Epithelial cell of esophagus (primary cell): Measurements from ENCODE around the gene MROH2B.

Experiments used
- DNase-seq: peaks from one replicate; pipeline ENCODE4 v3.0.0; 2010; ENCODE audit warnings: low read depth
- H3K4me3 ChIP-seq: 2 replicates; pipeline ENCODE4 v1.5.1; 2011; ENCODE audit warnings: mild to moderate bottlenecking, low read length, control low read depth
- TF ChIP-seq, protein P1 (sequence below): IDR thresholded peaks from 2 replicates; pipeline ENCODE4 v1.5.1; 2011; ENCODE audit warnings: low read depth, mild to moderate bottlenecking, low read length, control low read depth, inconsistent platforms; ENCODE audit not compliant: insufficient read depth; ENCODE audit errors: missing control alignments

MROH2B gene

DNA sequence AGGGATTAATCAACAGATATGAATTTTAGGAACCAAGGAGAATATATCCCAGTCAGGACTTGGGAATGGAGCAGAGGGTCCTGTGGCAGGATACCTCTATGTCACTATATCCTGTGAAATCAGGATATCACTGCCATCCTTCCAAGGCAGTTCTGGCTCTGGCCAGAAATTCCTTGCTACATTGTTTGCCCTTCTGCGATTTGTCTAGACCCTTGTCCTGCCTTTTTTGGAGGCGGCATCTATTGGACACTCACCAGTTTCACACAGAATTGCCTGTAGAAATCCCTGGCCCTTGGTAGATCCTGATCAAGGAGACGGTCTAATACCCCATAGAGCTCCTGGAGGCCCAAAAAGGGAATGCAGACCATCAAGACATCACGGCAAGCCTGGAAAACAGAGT lies 71.2 kb downstream of the MROH2B start:
- TF ChIP-seq, protein P1, sequence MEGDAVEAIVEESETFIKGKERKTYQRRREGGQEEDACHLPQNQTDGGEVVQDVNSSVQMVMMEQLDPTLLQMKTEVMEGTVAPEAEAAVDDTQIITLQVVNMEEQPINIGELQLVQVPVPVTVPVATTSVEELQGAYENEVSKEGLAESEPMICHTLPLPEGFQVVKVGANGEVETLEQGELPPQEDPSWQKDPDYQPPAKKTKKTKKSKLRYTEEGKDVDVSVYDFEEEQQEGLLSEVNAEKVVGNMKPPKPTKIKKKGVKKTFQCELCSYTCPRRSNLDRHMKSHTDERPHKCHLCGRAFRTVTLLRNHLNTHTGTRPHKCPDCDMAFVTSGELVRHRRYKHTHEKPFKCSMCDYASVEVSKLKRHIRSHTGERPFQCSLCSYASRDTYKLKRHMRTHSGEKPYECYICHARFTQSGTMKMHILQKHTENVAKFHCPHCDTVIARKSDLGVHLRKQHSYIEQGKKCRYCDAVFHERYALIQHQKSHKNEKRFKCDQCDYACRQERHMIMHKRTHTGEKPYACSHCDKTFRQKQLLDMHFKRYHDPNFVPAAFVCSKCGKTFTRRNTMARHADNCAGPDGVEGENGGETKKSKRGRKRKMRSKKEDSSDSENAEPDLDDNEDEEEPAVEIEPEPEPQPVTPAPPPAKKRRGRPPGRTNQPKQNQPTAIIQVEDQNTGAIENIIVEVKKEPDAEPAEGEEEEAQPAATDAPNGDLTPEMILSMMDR: no peak
- H3K4me3 ChIP-seq: no peak overlapping the region
- DNase-seq: no peak

DNA sequence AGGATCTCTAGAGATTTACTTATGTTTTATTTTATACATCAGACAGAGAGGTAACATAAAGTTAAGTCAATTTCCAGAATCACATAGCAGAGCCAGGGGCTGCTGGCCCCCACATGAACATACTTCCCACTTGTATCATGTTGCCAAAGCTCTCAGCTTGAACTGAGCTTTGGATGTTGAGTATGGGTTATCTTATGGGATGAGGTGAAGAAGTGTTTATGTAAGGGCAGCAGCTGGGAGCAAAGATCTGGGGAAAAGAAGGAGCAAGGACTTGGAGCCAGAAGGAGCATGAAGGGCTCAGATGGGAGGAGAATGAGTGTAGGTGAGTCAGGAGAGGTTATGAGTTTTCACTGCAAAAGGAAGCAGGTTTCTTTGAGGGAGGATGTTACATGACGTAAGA lies 72.0 kb downstream of the MROH2B start:
- TF ChIP-seq, protein P1: no peak
- peak; percentile 31 for DNase-seq
- no peak overlapping the region for H3K4me3 ChIP-seq

DNA sequence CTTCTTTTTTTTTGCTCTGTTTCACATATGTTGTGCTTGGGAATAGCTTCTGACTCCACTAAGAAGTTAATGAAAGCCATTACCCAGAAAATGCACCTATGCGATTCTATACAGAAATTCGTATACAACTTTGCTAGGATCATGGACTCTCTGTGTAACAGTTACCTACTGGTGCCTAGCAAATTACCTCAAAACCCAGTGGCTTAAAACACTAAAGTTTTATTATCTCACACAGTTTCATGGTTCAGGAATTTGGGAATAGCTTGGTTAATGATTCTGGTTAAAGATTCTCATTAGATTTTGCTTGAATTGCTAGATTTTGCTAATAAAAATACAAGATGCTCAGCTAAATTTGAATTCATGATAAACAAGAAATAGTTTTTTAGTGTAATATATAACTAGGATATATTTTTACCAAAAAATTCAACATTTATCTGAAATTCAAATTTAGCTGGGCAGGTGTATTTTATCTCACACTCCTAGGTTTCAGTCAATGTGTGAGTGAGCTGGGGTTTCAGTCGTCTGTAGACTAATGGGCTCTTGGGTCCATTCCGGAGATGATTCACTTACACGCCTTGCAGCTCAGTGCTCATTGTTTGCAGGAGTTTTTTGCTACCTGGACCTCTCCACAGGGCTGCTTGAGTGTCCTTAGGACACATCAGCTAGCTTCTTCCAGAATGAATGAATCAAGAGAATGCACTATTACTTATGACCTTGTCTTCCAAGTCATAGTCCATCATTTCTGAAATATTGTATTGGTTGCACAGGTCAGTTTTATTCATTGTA lies 75.1 kb downstream of the MROH2B start:
- TF ChIP-seq, protein P1: no peak
- peak; percentile 59 for DNase-seq
- H3K4me3 ChIP-seq: no peak overlapping the region

DNA sequence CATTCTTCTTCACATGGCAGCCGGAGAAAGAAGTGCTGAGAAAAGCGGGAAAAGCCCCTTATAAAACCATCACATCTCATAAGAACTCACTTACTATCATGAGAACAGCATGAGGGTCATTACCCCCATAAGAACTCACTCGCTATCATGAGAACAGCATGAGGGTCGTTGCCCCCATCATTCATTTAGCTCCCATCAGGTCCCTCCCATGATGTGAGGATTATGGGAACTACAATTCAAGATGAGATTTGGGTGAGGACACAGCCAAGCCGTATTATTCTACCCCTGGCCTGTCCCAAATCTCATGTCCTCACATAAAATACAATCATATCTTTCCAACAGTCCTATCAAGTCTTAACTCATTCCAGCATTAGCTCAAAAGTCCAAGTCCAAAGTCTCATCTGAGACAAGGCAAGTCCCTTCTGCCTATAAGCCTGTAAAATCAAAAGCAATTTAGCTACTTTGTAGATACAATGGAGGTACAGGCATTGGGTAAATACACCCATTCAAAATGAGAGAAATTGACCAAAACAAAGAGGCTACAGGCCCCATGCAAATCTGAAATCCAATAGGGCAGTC lies 79.1 kb downstream of the MROH2B start:
- DNase-seq: no peak
- TF ChIP-seq, protein P1: no peak
- H3K4me3 ChIP-seq: no peak overlapping the region

DNA sequence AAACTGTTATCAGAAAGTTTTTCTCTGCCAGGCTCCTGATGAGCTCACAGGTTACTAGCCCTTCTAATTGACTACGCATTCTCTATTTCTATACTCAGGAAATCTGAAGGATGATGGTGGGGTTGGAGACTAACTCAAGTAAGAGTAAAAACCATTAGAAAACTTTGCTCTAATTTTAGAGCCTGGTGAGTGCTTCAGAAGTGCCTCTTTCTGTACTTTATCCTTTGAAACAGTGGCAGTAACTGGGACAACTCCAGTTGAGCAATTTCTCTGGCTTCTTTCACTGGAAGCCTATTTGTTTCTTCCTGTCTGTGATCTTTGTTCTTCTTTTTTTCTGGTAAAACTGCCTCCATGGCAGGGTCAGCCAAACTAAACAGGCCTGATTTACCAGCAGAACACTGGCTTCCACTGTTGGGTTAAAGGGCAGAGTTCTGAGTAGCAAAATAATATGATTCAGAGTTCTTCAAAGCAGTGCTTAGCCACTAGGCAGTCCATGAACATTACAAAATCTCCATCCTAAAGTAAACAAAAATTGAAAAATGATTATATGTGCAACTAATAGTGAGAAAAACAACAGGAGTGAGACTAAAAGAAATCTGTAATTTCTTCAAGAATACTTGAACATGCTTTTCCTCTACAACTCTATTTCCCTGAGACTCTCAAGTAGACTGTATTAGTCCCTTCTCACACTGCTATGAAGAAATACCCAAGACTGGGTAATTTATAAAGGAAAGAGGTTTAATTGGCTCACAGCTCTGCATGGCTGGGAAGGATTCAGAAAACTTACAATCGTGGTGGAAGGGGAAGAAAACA lies 79.8 kb downstream of the MROH2B start:
- no peak overlapping the region for H3K4me3 ChIP-seq
- TF ChIP-seq, protein P1: no peak
- DNase-seq: peak; percentile 52

DNA sequence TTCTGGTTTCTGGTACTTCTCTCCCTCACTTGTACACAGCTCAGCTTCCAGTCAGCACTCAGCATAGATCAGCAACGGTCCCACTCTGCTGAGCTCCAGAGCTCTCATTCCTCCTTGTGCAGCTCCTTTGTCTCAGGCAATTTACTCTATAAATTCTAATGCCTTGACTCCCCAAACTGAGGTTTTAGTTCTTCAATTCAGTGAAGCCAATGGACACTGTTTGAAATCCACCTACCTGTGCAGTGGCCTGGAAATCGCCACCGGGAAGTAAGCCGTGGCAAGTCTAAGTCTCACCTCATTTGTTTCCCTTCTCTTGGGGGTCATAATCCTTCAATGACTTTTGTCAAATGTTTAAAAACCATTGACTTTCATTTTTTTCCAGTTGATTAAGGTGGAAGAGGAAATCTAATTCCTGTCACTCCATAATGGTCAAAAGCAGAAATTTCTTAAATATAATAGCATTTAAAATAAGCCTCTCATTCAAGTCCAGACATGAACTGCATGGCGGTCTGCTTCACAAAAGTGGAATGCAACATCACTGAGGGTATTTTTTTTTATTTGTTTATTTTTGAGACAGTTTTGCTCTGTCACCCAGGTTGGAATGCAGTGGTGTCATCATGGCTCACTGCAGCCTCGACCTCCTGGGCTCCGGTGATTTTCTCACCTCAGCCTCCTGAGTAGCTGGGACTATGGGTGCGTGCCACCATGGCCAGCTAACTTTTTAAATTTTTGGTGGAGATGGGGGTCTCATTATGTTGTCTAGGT lies 82.2 kb downstream of the MROH2B start:
- no peak overlapping the region for H3K4me3 ChIP-seq
- DNase-seq: peak; percentile 84
- TF ChIP-seq, protein P1: no peak
